Stimulated activated CD4-positive, alpha-beta T cell treated with anti-CD3 and anti-CD28 coated beads, TNF-alpha, amount 100 ng/mL, for 1 hour (primary cell): ENCODE results near the gene DAG1.
"Not testable (repeated sequence)": the region's sequence is repeated elsewhere in the genome, so short reads cannot be mapped to it uniquely, and the experiment has no call there.

Source experiments
- DNase-seq, 3 donors: peaks; one replicate each; pipeline ENCODE4 v3.0.0-alpha.2; 2020; ENCODE audit warnings: low read depth in 3 of 3, low spot score in 1 of 3

Gene DAG1

GRCh38 chr3:49469037-49469935 is 781 bp upstream of the DAG1 start:
- DNase-seq = no peak

- DNase-seq = no peak
Measured at GRCh38 chr3:49470714-49471420, 800 bp downstream of the DAG1 start.

GRCh38 chr3:49471856-49472495 is 1.9 kb downstream of the DAG1 start:
- DNase-seq = no peak

- DNase-seq = no peak
Measured at GRCh38 chr3:49476563-49476962, 6.5 kb downstream of the DAG1 start.

- DNase-seq = no peak
Measured at GRCh38 chr3:49482766-49483165, 12.7 kb downstream of the DAG1 start.

GRCh38 chr3:49484471-49484870 is 14.4 kb downstream of the DAG1 start:
- no peak for DNase-seq

GRCh38 chr3:49489247-49489646 is 19.2 kb downstream of the DAG1 start:
- no peak for DNase-seq

GRCh38 chr3:49492969-49493368 is 22.9 kb downstream of the DAG1 start:
- no peak for DNase-seq

- no peak for DNase-seq
Measured at GRCh38 chr3:49493901-49494300, 23.8 kb downstream of the DAG1 start.

- DNase-seq = no peak
Measured at GRCh38 chr3:49495023-49495422, 25.0 kb downstream of the DAG1 start.

- DNase-seq = not testable (repeated sequence)
Measured at GRCh38 chr3:49496845-49497244, 26.8 kb downstream of the DAG1 start.

GRCh38 chr3:49497606-49498005 is 27.5 kb downstream of the DAG1 start:
- no peak for DNase-seq

- DNase-seq = no peak
Measured at GRCh38 chr3:49498239-49498638, 28.2 kb downstream of the DAG1 start.

- no peak for DNase-seq
Measured at GRCh38 chr3:49498648-49499047, 28.6 kb downstream of the DAG1 start.

- DNase-seq = no peak
Measured at GRCh38 chr3:49500205-49500731, 30.2 kb downstream of the DAG1 start.

- DNase-seq = no peak
Measured at GRCh38 chr3:49500732-49501609, 30.9 kb downstream of the DAG1 start.

GRCh38 chr3:49501842-49502241 is 31.8 kb downstream of the DAG1 start:
- DNase-seq = no peak

GRCh38 chr3:49506906-49507305 is 36.8 kb downstream of the DAG1 start:
- no peak for DNase-seq

- DNase-seq = no peak
Measured at GRCh38 chr3:49509028-49509561, 39.0 kb downstream of the DAG1 start.

GRCh38 chr3:49511639-49512038 is 41.6 kb downstream of the DAG1 start:
- no peak for DNase-seq
